HEK293 (cell line): ENCODE measurements around the gene PLCB1.

ENCODE experiments used
- CTCF ChIA-PET: fragments of 350-600 bp; formaldehyde crosslinking; extraction: SDS; loops from one replicate; lab custom pipeline; 2021; ENCODE audit warnings: antibody characterized with exemption; lab: Yijun Ruan, JAX
- POLR2A ChIA-PET: fragments of 300-600 bp; formaldehyde crosslinking; extraction: SDS; loops from one replicate; lab custom pipeline; 2020; ENCODE audit warnings: antibody characterized with exemption, inconsistent platforms; lab: Yijun Ruan, JAX
- H3K27ac ChIP-seq: fragments of 200-500 bp; sonication (Bioruptor generic); 2 replicates; pipeline ENCODE4 v1.5.1; 2014; ENCODE audit warnings: low read depth, low read length, control low read depth, inconsistent platforms; ENCODE audit errors: extremely low read depth
- H3K36me3 ChIP-seq, 2 experiments: fragments of 200-500 bp in 1 of 2; sonication (Bioruptor generic) in 1 of 2; 1 replicate in 1 of 2; 2 replicates in 1 of 2; pipeline ENCODE4 v1.5.1; 2014 to 2017; ENCODE audit warnings: inconsistent platforms in 2 of 2, low read length in 2 of 2; ENCODE audit not compliant: control insufficient read depth in 2 of 2, insufficient read depth in 1 of 2
- H3K4me1 ChIP-seq: fragments of 200-500 bp; sonication (Bioruptor generic); 2 replicates; pipeline ENCODE4 v1.5.1; 2014; ENCODE audit warnings: mild to moderate bottlenecking, low read length, inconsistent platforms; ENCODE audit not compliant: control insufficient read depth, insufficient read depth
- H3K4me3 ChIP-seq: 2 replicates; pipeline ENCODE4 v1.5.1; 2011; ENCODE audit warnings: low read depth, mild to moderate bottlenecking, control low read depth, low read length, moderate library complexity
- H3K9me3 ChIP-seq: fragments of 200-500 bp; sonication (Bioruptor generic); 2 replicates; pipeline ENCODE4 v1.5.1; 2014; ENCODE audit warnings: low read depth, low read length, inconsistent platforms; ENCODE audit not compliant: control insufficient read depth, insufficient read depth
- KLF10 ChIP-seq: fragments of 450-650 bp; IDR thresholded peaks from 2 replicates; pipeline ENCODE4 v1.5.1; 2018; ENCODE audit warnings: missing biosample characterization, mild to moderate bottlenecking, missing genetic modification characterization
- KLF16 ChIP-seq: fragments of 450-650 bp; formaldehyde crosslinking; IDR thresholded peaks from 2 replicates; pipeline ENCODE4 v1.5.1; 2017; ENCODE audit warnings: missing biosample characterization, missing genetic modification characterization
- PBX3 ChIP-seq: sonication (generic); formaldehyde crosslinking; IDR thresholded peaks from 2 replicates; pipeline ENCODE4 v1.8.1; 2022; ENCODE audit warnings: mild to moderate bottlenecking, moderate library complexity, missing genetic modification reagents
- SALL2 ChIP-seq: fragments of 450-650 bp; formaldehyde crosslinking; IDR thresholded peaks from 2 replicates; pipeline ENCODE4 v1.5.0; 2017; ENCODE audit warnings: missing biosample characterization, mild to moderate bottlenecking, missing genetic modification characterization, borderline replicate concordance
- SP7 ChIP-seq: fragments of 450-650 bp; formaldehyde crosslinking; IDR thresholded peaks from 2 replicates; pipeline ENCODE4 v1.5.1; 2016; ENCODE audit warnings: missing biosample characterization, missing genetic modification characterization
- WT1 ChIP-seq: fragments of 450-650 bp; formaldehyde crosslinking; IDR thresholded peaks from 2 replicates; pipeline ENCODE4 v1.5.1; 2016; ENCODE audit warnings: missing biosample characterization, missing genetic modification characterization
- ZBTB20 ChIP-seq: fragments of 450-650 bp; formaldehyde crosslinking; IDR thresholded peaks from 2 replicates; pipeline ENCODE4 v1.5.1; 2016; ENCODE audit warnings: missing biosample characterization, missing genetic modification characterization
- ZBTB7A ChIP-seq: fragments of 450-650 bp; formaldehyde crosslinking; IDR thresholded peaks from 2 replicates; pipeline ENCODE4 v1.5.1; 2016; ENCODE audit warnings: low read depth, missing biosample characterization, missing genetic modification characterization
- ZFHX2 ChIP-seq: fragments of 450-650 bp; formaldehyde crosslinking; conservative IDR thresholded peaks from 2 replicates; pipeline ENCODE4 v1.5.1; 2016; ENCODE audit warnings: missing biosample characterization, missing genetic modification characterization
- ZFP37 ChIP-seq: fragments of 450-650 bp; formaldehyde crosslinking; IDR thresholded peaks from 2 replicates; pipeline ENCODE4 v1.5.1; 2016; ENCODE audit warnings: missing biosample characterization, missing genetic modification characterization
- ZFP41 ChIP-seq: fragments of 450-650 bp; formaldehyde crosslinking; IDR thresholded peaks from 2 replicates; pipeline ENCODE4 v1.5.1; 2016; ENCODE audit warnings: missing biosample characterization, missing genetic modification characterization, borderline replicate concordance
- ZNF19 ChIP-seq: fragments of 450-650 bp; formaldehyde crosslinking; IDR thresholded peaks from 2 replicates; pipeline ENCODE4; 2016; ENCODE audit warnings: missing biosample characterization, missing genetic modification characterization, low read depth
- ZNF2 ChIP-seq: fragments of 450-650 bp; formaldehyde crosslinking; IDR thresholded peaks from 2 replicates; pipeline ENCODE4 v1.5.1; 2016; ENCODE audit warnings: missing biosample characterization, missing genetic modification characterization
- ZNF239 ChIP-seq: fragments of 450-650 bp; formaldehyde crosslinking; IDR thresholded peaks from 2 replicates; pipeline ENCODE4 v1.5.1; 2016; ENCODE audit warnings: missing biosample characterization, missing genetic modification characterization
- ZNF404 ChIP-seq: fragments of 450-650 bp; formaldehyde crosslinking; IDR thresholded peaks from 2 replicates; pipeline ENCODE4 v1.5.1; 2017; ENCODE audit warnings: missing biosample characterization, missing genetic modification characterization
- ZNF707 ChIP-seq: fragments of 450-650 bp; formaldehyde crosslinking; IDR thresholded peaks from 2 replicates; pipeline ENCODE4 v1.5.1; 2016; ENCODE audit warnings: missing biosample characterization, missing genetic modification characterization
- ZNF785 ChIP-seq: fragments of 450-650 bp; formaldehyde crosslinking; IDR thresholded peaks from 2 replicates; pipeline ENCODE4 v1.5.1; 2016; ENCODE audit warnings: missing biosample characterization, missing genetic modification characterization
- ZNF791 ChIP-seq: fragments of 450-650 bp; formaldehyde crosslinking; IDR thresholded peaks from 2 replicates; pipeline ENCODE4 v1.5.1; 2016; ENCODE audit warnings: missing biosample characterization, missing genetic modification characterization
- ZNF837 ChIP-seq: fragments of 450-650 bp; formaldehyde crosslinking; IDR thresholded peaks from 2 replicates; pipeline ENCODE4 v1.5.1; 2016; ENCODE audit warnings: missing biosample characterization, missing genetic modification characterization
- TF ChIP-seq, protein P1 (sequence below): fragments of 450-650 bp; formaldehyde crosslinking; IDR thresholded peaks from 2 replicates; pipeline ENCODE4 v1.5.1; 2016; ENCODE audit warnings: missing biosample characterization, missing genetic modification characterization
- TF ChIP-seq, protein P2 (sequence below): fragments of 450-650 bp; formaldehyde crosslinking; IDR thresholded peaks from 2 replicates; pipeline ENCODE4 v1.5.1; 2016; ENCODE audit warnings: missing biosample characterization, missing genetic modification characterization

Gene PLCB1

DNA sequence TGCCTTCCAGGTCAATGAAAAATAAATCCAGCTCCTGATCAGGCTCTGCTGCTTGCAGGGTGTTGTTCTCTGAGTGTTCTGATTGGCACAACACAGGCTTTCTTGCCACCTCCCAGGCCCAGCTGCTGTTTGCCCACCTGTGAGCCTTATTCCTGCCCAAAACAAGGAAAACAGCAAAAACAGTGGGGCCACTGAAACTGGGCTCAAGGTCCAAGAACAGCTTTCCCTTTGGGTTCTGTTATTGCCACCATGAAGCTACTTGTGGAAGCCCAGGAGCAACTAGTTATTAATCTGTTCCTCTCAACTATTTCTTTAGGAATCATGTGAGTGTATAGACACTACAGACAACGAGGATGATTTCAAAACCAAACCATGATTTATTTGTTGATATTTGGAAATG is 159.1 kb downstream of the PLCB1 start:
- ChIA-PET CTCF (interaction anchor here (0.6 kb wide), 1 partner anchor 118 kb away, joined by 8 read pairs; no protein-coding TSS in a partner anchor), POLR2A (no interaction called here)
- no peaks in the 10 kb centered on the region for H3K9me3 ChIP-seq
- no peaks in the 10 kb centered on the region for H3K4me1 ChIP-seq
- TF ChIP-seq ZNF785: no peak
- no peak for TF ChIP-seq SALL2 (tag by site-specific recombination)
- TF ChIP-seq WT1 (tag by site-specific recombination): no peak
- TF ChIP-seq ZBTB20 (tag by site-specific recombination): no peak
- TF ChIP-seq ZBTB7A (tag by site-specific recombination): no peak
- no peak for TF ChIP-seq ZNF837
- H3K36me3 ChIP-seq: no peaks in the 10 kb centered on the region
- H3K4me3 ChIP-seq: no peak overlapping the region
- H3K27ac ChIP-seq: no peak overlapping the region

DNA sequence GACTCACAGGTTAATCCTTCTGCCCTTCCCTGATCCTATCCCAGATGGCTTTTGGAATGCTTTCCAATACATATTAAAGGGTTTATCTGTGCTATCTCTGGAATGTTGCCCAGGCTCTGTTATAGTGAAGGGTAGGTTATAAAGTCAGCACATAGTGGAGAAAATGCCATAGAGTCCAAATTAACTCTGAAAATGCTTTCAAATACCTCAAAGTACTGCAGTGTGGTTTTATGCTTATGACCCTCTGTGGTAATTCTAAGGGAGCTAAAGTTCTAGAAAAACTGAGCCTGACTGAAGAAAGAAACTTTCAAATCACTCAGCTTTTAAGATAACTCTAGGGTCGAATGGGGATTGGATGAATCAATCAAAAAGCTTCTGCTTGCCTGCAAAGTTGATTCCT is 159.8 kb downstream of the PLCB1 start:
- ChIA-PET POLR2A (no interaction called here), CTCF (no interaction called here)
- Histone ChIP-seq H3K27ac (no peak overlapping the region), H3K4me1 (no peaks in the 10 kb centered on the region), H3K36me3 (no peaks in the 10 kb centered on the region), H3K9me3 (no peaks in the 10 kb centered on the region), H3K4me3 (no peak overlapping the region)
- TF ChIP-seq WT1 (tag by site-specific recombination) (no peak), ZNF19 (tag by site-specific recombination) (no peak), KLF10 (tag by site-specific recombination) (no peak), KLF16 (tag by site-specific recombination) (no peak)

- Histone ChIP-seq H3K4me3 (no peak overlapping the region), H3K36me3 (no peaks in the 10 kb centered on the region), H3K4me1 (no peaks in the 10 kb centered on the region), H3K9me3 (no peaks in the 10 kb centered on the region), H3K27ac (no peak overlapping the region)
- TF ChIP-seq ZNF404 (tag by site-specific recombination) (no peak), ZFP37 (tag by site-specific recombination) (no peak), ZFP41 (tag by site-specific recombination) (no peak), ZNF239 (tag by site-specific recombination) (no peak), ZNF707 (tag by site-specific recombination) (no peak)
- TF ChIP-seq, protein P1, sequence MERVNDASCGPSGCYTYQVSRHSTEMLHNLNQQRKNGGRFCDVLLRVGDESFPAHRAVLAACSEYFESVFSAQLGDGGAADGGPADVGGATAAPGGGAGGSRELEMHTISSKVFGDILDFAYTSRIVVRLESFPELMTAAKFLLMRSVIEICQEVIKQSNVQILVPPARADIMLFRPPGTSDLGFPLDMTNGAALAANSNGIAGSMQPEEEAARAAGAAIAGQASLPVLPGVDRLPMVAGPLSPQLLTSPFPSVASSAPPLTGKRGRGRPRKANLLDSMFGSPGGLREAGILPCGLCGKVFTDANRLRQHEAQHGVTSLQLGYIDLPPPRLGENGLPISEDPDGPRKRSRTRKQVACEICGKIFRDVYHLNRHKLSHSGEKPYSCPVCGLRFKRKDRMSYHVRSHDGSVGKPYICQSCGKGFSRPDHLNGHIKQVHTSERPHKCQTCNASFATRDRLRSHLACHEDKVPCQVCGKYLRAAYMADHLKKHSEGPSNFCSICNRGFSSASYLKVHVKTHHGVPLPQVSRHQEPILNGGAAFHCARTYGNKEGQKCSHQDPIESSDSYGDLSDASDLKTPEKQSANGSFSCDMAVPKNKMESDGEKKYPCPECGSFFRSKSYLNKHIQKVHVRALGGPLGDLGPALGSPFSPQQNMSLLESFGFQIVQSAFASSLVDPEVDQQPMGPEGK (tag by site-specific recombination): no peak
- POLR2A ChIA-PET: no interaction called here
- CTCF ChIA-PET: no interaction called here
These were observed 160.7 kb downstream of the PLCB1 start for GRCh38 chr20:8292793-8293192.

- Histone ChIP-seq H3K9me3 (no peaks in the 10 kb centered on the region), H3K4me1 (no peaks in the 10 kb centered on the region), H3K36me3 (no peaks in the 10 kb centered on the region), H3K4me3 (no peak overlapping the region), H3K27ac (no peak overlapping the region)
- TF ChIP-seq SP7 (tag by site-specific recombination) (no peak), PBX3 (CRISPR knock-in tag) (no peak), ZFHX2 (tag by site-specific recombination) (no peak), ZNF2 (tag by site-specific recombination) (no peak), ZNF837 (no peak), ZNF791 (tag by site-specific recombination) (no peak)
- TF ChIP-seq, protein P2, sequence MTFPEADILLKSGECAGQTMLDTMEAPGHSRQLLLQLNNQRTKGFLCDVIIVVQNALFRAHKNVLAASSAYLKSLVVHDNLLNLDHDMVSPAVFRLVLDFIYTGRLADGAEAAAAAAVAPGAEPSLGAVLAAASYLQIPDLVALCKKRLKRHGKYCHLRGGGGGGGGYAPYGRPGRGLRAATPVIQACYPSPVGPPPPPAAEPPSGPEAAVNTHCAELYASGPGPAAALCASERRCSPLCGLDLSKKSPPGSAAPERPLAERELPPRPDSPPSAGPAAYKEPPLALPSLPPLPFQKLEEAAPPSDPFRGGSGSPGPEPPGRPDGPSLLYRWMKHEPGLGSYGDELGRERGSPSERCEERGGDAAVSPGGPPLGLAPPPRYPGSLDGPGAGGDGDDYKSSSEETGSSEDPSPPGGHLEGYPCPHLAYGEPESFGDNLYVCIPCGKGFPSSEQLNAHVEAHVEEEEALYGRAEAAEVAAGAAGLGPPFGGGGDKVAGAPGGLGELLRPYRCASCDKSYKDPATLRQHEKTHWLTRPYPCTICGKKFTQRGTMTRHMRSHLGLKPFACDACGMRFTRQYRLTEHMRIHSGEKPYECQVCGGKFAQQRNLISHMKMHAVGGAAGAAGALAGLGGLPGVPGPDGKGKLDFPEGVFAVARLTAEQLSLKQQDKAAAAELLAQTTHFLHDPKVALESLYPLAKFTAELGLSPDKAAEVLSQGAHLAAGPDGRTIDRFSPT (tag by site-specific recombination): no peak
- CTCF ChIA-PET: no interaction called here
- POLR2A ChIA-PET: no interaction called here
These were observed 161.7 kb downstream of the PLCB1 start for GRCh38 chr20:8293750-8294149.
